ENCODE results near the gene SLC9A4.

The SLC9A4 gene

GRCh38 chr2:102473020-102473419 lies at the start of gene SLC9A4:
Gene SLC9A4 (plus strand): TSS chr2:102473226. CDS start chr2:102473760, 534 bp downstream.
- TF ChIP-seq CTCF (IDR thresholded peaks at IDR 0.05; ENCODE audit: insufficient read depth, low read length, poor library complexity, severe bottlenecking) = peak; percentile 89
- DNase-seq (ENCODE audit: extremely low read depth, insufficient read length) = no peak

GRCh38 chr2:102423368-102423767 lies 49.7 kb upstream of the SLC9A4 start:
- H3K36me3 ChIP-seq (ENCODE audit: control insufficient read depth, insufficient read depth, low read length) = no peaks in the 10 kb centered on the region
- H3K4me3 ChIP-seq (replicated peaks; ENCODE audit: low read depth, low read length) = no peak overlapping the region
- DNase-seq (ENCODE audit: extremely low read depth, insufficient read length) = no peak
- no peak for TF ChIP-seq CTCF (IDR thresholded peaks at IDR 0.05; ENCODE audit: insufficient read depth, low read length, poor library complexity, severe bottlenecking)
- no peaks in the 10 kb centered on the region for H3K27me3 ChIP-seq (replicated peaks; ENCODE audit: control insufficient read depth, insufficient read depth, low read length)

More at GRCh38 chr2:102473020-102473419, at the start of gene SLC9A4:
- no peaks in the 10 kb centered on the region for H3K36me3 ChIP-seq (ENCODE audit: control insufficient read depth, insufficient read depth, low read length)
- H3K27me3 ChIP-seq (replicated peaks; ENCODE audit: control insufficient read depth, insufficient read depth, low read length) = no peaks in the 10 kb centered on the region
- no peak within 1 kb of the TSS for H3K4me3 ChIP-seq (replicated peaks; ENCODE audit: low read depth, low read length)

GRCh38 chr2:102424754-102425153 lies 48.3 kb upstream of the SLC9A4 start:
- H3K36me3 ChIP-seq (ENCODE audit: control insufficient read depth, insufficient read depth, low read length) = no peaks in the 10 kb centered on the region
- no peak for TF ChIP-seq CTCF (IDR thresholded peaks at IDR 0.05; ENCODE audit: insufficient read depth, low read length, poor library complexity, severe bottlenecking)
- H3K27me3 ChIP-seq (replicated peaks; ENCODE audit: control insufficient read depth, insufficient read depth, low read length) = no peaks in the 10 kb centered on the region
- H3K4me3 ChIP-seq (replicated peaks; ENCODE audit: low read depth, low read length) = no peak overlapping the region
- peak; percentile 59 for DNase-seq (ENCODE audit: extremely low read depth, insufficient read length)

- Histone ChIP-seq H3K4me3 (replicated peaks; ENCODE audit: low read depth, low read length) (no peak overlapping the region), H3K27me3 (replicated peaks; ENCODE audit: control insufficient read depth, insufficient read depth, low read length) (no peaks in the 10 kb centered on the region), H3K36me3 (ENCODE audit: control insufficient read depth, insufficient read depth, low read length) (no peaks in the 10 kb centered on the region)
- DNase-seq (ENCODE audit: extremely low read depth, insufficient read length) = no peak
- TF ChIP-seq CTCF (IDR thresholded peaks at IDR 0.05; ENCODE audit: insufficient read depth, low read length, poor library complexity, severe bottlenecking) = no peak
Measured at GRCh38 chr2:102425441-102426132, 47.4 kb upstream of the SLC9A4 start.

GRCh38 chr2:102427249-102427648 lies 45.8 kb upstream of the SLC9A4 start:
- DNase-seq (ENCODE audit: extremely low read depth, insufficient read length) = no peak
- no peak for TF ChIP-seq CTCF (IDR thresholded peaks at IDR 0.05; ENCODE audit: insufficient read depth, low read length, poor library complexity, severe bottlenecking)
- H3K27me3 ChIP-seq (replicated peaks; ENCODE audit: control insufficient read depth, insufficient read depth, low read length) = no peaks in the 10 kb centered on the region
- H3K4me3 ChIP-seq (replicated peaks; ENCODE audit: low read depth, low read length) = no peak overlapping the region
- no peaks in the 10 kb centered on the region for H3K36me3 ChIP-seq (ENCODE audit: control insufficient read depth, insufficient read depth, low read length)

Data from GM06990 (cell line).